Measurements from ENCODE around the gene ADAMTS17.

- TF ChIP-seq CTCF (IDR thresholded peaks at IDR 0.05; ENCODE audit: low read depth, low read length, missing input control): no peak
- TF ChIP-seq GABPA (IDR thresholded peaks at IDR 0.05 in 1 of 2, conservative IDR thresholded peaks at IDR 0.05 in 1 of 2): no peak
- no peak for TF ChIP-seq JUND (IDR thresholded peaks at IDR 0.05)
- TF ChIP-seq FOXA1 (IDR thresholded peaks at IDR 0.05): no peak
- no peak for TF ChIP-seq ZBTB33 (IDR thresholded peaks at IDR 0.05)
- TF ChIP-seq REST (IDR thresholded peaks at IDR 0.05): no peak
- no peak for TF ChIP-seq SP1 (IDR thresholded peaks at IDR 0.05)
- no peak for TF ChIP-seq EGR1 (IDR thresholded peaks at IDR 0.05; ENCODE audit: low read depth in 2 of 2)
- TF ChIP-seq YY1 (IDR thresholded peaks at IDR 0.05): no peak
- no peak for TF ChIP-seq TAF1 (conservative IDR thresholded peaks at IDR 0.05)
- TF ChIP-seq RAD21 (IDR thresholded peaks at IDR 0.05): no peak
- no peak for TF ChIP-seq RXRA (IDR thresholded peaks at IDR 0.05)
Measured at GRCh38 chr15:100096248-100096600, 245.6 kb downstream of the ADAMTS17 start.
